COLO668 (cell line): ENCODE results near the gene F10.
A peak's percentile ranks its signal among the peaks of the same experiment; 100 is the strongest.
"Not testable (repeated sequence)": the region's sequence is repeated elsewhere in the genome, so short reads cannot be mapped to it uniquely, and the experiment has no call there.

Experiments used
- DNase-seq: peaks from one replicate; lab custom pipeline; 2025; ENCODE audit not compliant: unreplicated experiment; lab: John Stamatoyannopoulos, UW

F10 gene

GRCh38 chr13:113122550-113123225 is at the start of gene F10:
TSS of gene F10 (plus strand) at chr13:113122799. CDS start at chr13:113122856, 57 bp downstream.
- peak; percentile 45 for DNase-seq

GRCh38 chr13:113073942-113074341 is 48.7 kb upstream of the F10 start:
- no peak for DNase-seq

- no peak for DNase-seq
Measured at GRCh38 chr13:113074401-113074800, 48.2 kb upstream of the F10 start.

- no peak for DNase-seq
Measured at GRCh38 chr13:113074876-113075275, 47.7 kb upstream of the F10 start.

GRCh38 chr13:113075711-113076110 is 46.9 kb upstream of the F10 start:
- DNase-seq: no peak

GRCh38 chr13:113076681-113077401 is 45.8 kb upstream of the F10 start:
- DNase-seq: no peak

- DNase-seq: no peak
Measured at GRCh38 chr13:113077566-113077952, 45.0 kb upstream of the F10 start.

GRCh38 chr13:113077953-113078901 is 44.4 kb upstream of the F10 start:
- no peak for DNase-seq

GRCh38 chr13:113078902-113079780 is 43.5 kb upstream of the F10 start:
- DNase-seq: no peak

GRCh38 chr13:113079781-113080080 is 42.9 kb upstream of the F10 start:
- not testable (repeated sequence) for DNase-seq

- DNase-seq: no peak
Measured at GRCh38 chr13:113080361-113080831, 42.2 kb upstream of the F10 start.

GRCh38 chr13:113080901-113081521 is 41.6 kb upstream of the F10 start:
- DNase-seq: no peak

GRCh38 chr13:113082198-113083021 is 40.2 kb upstream of the F10 start:
- DNase-seq: no peak

- no peak for DNase-seq
Measured at GRCh38 chr13:113083022-113083373, 39.6 kb upstream of the F10 start.

- DNase-seq: no peak
Measured at GRCh38 chr13:113083402-113084061, 39.1 kb upstream of the F10 start.

GRCh38 chr13:113084094-113084942 is 38.3 kb upstream of the F10 start:
- no peak for DNase-seq

GRCh38 chr13:113084943-113085540 is 37.6 kb upstream of the F10 start:
- DNase-seq: no peak
